Mesendoderm (in vitro differentiated cells): Measurements from ENCODE around the gene SNRNP70.

Source experiments
- DNase-seq: peaks from one replicate; pipeline ENCODE4 v3.0.0; 2013
- H2AK5ac ChIP-seq: 2 replicates; pipeline ENCODE4 v1.6.1; 2013; ENCODE audit warnings: low read length, inconsistent platforms
- H2BK120ac ChIP-seq: 2 replicates; pipeline ENCODE4 v1.6.1; 2013; ENCODE audit warnings: low read depth, mild to moderate bottlenecking, low read length, moderate library complexity, mixed read lengths
- H2BK15ac ChIP-seq: replicated peaks from 2 replicates; pipeline ENCODE4 v1.6.1; 2013; ENCODE audit warnings: low read depth, mild to moderate bottlenecking, moderate library complexity
- H2BK5ac ChIP-seq: 2 replicates; pipeline ENCODE4 v1.6.1; 2013; ENCODE audit warnings: low read length, inconsistent platforms
- H3K18ac ChIP-seq: 2 replicates; pipeline ENCODE4 v1.6.1; 2013; ENCODE audit warnings: mild to moderate bottlenecking, low read length, mixed read lengths
- H3K23ac ChIP-seq: one replicate; pipeline ENCODE4 v1.6.1; 2013; ENCODE audit warnings: low read length
- H3K27ac ChIP-seq: 2 replicates; pipeline ENCODE4 v1.5.1; 2013; ENCODE audit warnings: low read depth, mild to moderate bottlenecking, inconsistent platforms, low read length, moderate library complexity
- H3K27me3 ChIP-seq: 2 replicates; pipeline ENCODE4 v1.6.1; 2013; ENCODE audit warnings: low read length, control low read depth, mild to moderate bottlenecking, inconsistent platforms; ENCODE audit not compliant: insufficient read depth, poor library complexity
- H3K36me3 ChIP-seq: 2 replicates; pipeline ENCODE4 v1.6.1; 2013; ENCODE audit warnings: low read length, inconsistent platforms; ENCODE audit not compliant: control insufficient read depth, insufficient read depth
- H3K4ac ChIP-seq: one replicate; pipeline ENCODE4 v1.6.1; 2013; ENCODE audit warnings: low read depth, mild to moderate bottlenecking, low read length, moderate library complexity
- H3K4me1 ChIP-seq: 2 replicates; pipeline ENCODE4 v1.6.1; 2013; ENCODE audit warnings: low read depth, low read length, inconsistent platforms; ENCODE audit not compliant: control insufficient read depth
- H3K4me2 ChIP-seq: 2 replicates; pipeline ENCODE4 v1.6.1; 2013; ENCODE audit warnings: low read length
- H3K4me3 ChIP-seq: 2 replicates; pipeline ENCODE4 v1.5.1; 2013; ENCODE audit warnings: mild to moderate bottlenecking, low read length
- H3K56ac ChIP-seq: one replicate; pipeline ENCODE4 v1.6.1; 2013; ENCODE audit warnings: low read length
- H3K79me1 ChIP-seq: 2 replicates; pipeline ENCODE4 v1.6.1; 2013; ENCODE audit warnings: low read length, inconsistent platforms
- H3K79me2 ChIP-seq: 2 replicates; pipeline ENCODE4 v1.6.1; 2013; ENCODE audit warnings: mild to moderate bottlenecking, low read length; ENCODE audit not compliant: control insufficient read depth, insufficient read depth
- H3K9ac ChIP-seq: 2 replicates; pipeline ENCODE4 v1.6.1; 2013; ENCODE audit warnings: low read length, inconsistent platforms
- H4K5ac ChIP-seq: one replicate; pipeline ENCODE4 v1.6.1; 2013; ENCODE audit warnings: low read length
- H4K8ac ChIP-seq: one replicate; pipeline ENCODE4 v1.6.1; 2013; ENCODE audit warnings: low read depth, mild to moderate bottlenecking, control low read depth, low read length, moderate library complexity
- WGBS: extraction: QIAGEN DNeasy Blood & Tissue Kit; methylation state at CpG from one replicate; pipeline ENCODE4 v1.1.7; 2013; ENCODE audit warnings: low lambda C conversion rate, missing lambda C conversion rate; ENCODE audit not compliant: insufficient coverage; ENCODE audit errors: extremely low coverage; 5-methylcytosine and 5-hydroxymethylcytosine counted together

SNRNP70 gene

GRCh38 chr19:49136771-49137171, 51.5 kb downstream of the SNRNP70 start:
- no CpG with 5 or more reads among the region's 10 CpGs for WGBS
- no peaks in the 10 kb centered on the region for H3K4me1 ChIP-seq
- H3K4me2 ChIP-seq: no peak overlapping the region
- no peak overlapping the region for H2BK15ac ChIP-seq
- H3K27ac ChIP-seq: no peak overlapping the region
- H3K9ac ChIP-seq: no peak overlapping the region
- DNase-seq: no peak
- H3K23ac ChIP-seq: no peak overlapping the region
- H3K79me1 ChIP-seq: no peaks in the 10 kb centered on the region
- no peak overlapping the region for H3K4me3 ChIP-seq
- H2AK5ac ChIP-seq: no peak overlapping the region
- no peak overlapping the region for H3K18ac ChIP-seq
- H3K79me2 ChIP-seq: no peaks in the 10 kb centered on the region
- H4K8ac ChIP-seq: no peak overlapping the region
- no peak overlapping the region for H3K56ac ChIP-seq
- H2BK5ac ChIP-seq: no peak overlapping the region
- no peak overlapping the region for H4K5ac ChIP-seq
- H3K36me3 ChIP-seq: no peaks in the 10 kb centered on the region
- no peak overlapping the region for H3K4ac ChIP-seq
- H3K27me3 ChIP-seq: no peaks in the 10 kb centered on the region
- H2BK120ac ChIP-seq: no peak overlapping the region

- WGBS: no CpG with 5 or more reads among the region's 7 CpGs
- no peak overlapping the region for H2BK5ac ChIP-seq
- no peaks in the 10 kb centered on the region for H3K4me1 ChIP-seq
- H2BK120ac ChIP-seq: no peak overlapping the region
- no peak for DNase-seq
- H3K79me2 ChIP-seq: no peaks in the 10 kb centered on the region
- no peak overlapping the region for H3K4me3 ChIP-seq
- no peak overlapping the region for H4K8ac ChIP-seq
- H3K27me3 ChIP-seq: no peaks in the 10 kb centered on the region
- no peak overlapping the region for H2BK15ac ChIP-seq
- H2AK5ac ChIP-seq: no peak overlapping the region
- no peak overlapping the region for H3K27ac ChIP-seq
- H3K79me1 ChIP-seq: no peaks in the 10 kb centered on the region
- H3K4ac ChIP-seq: no peak overlapping the region
- no peak overlapping the region for H3K56ac ChIP-seq
- no peak overlapping the region for H3K18ac ChIP-seq
- no peak overlapping the region for H4K5ac ChIP-seq
- H3K4me2 ChIP-seq: no peak overlapping the region
- H3K9ac ChIP-seq: no peak overlapping the region
- H3K23ac ChIP-seq: no peak overlapping the region
- no peaks in the 10 kb centered on the region for H3K36me3 ChIP-seq
These were observed 55.7 kb downstream of the SNRNP70 start for GRCh38 chr19:49140951-49141350.

GRCh38 chr19:49141352-49141751, 56.1 kb downstream of the SNRNP70 start:
- DNase-seq: no peak
- Histone ChIP-seq H2BK15ac (no peak overlapping the region), H2BK120ac (no peak overlapping the region), H3K56ac (no peak overlapping the region), H3K18ac (no peak overlapping the region), H3K79me2 (no peaks in the 10 kb centered on the region), H2AK5ac (no peak overlapping the region), H3K9ac (no peak overlapping the region), H3K4me3 (no peak overlapping the region), H3K79me1 (no peaks in the 10 kb centered on the region), H3K27ac (no peak overlapping the region), H4K8ac (no peak overlapping the region), H3K23ac (no peak overlapping the region), H3K4ac (no peak overlapping the region), H2BK5ac (no peak overlapping the region), H3K4me2 (no peak overlapping the region), H3K27me3 (no peaks in the 10 kb centered on the region), H3K36me3 (no peaks in the 10 kb centered on the region), H3K4me1 (no peaks in the 10 kb centered on the region), H4K5ac (no peak overlapping the region)
- WGBS: 100% methylated on average over 3 of the region's 6 CpGs

- Histone ChIP-seq H3K27ac (no peak overlapping the region), H3K4me1 (no peaks in the 10 kb centered on the region), H3K27me3 (no peaks in the 10 kb centered on the region), H3K18ac (no peak overlapping the region), H4K5ac (no peak overlapping the region), H4K8ac (no peak overlapping the region), H2BK120ac (no peak overlapping the region), H3K36me3 (no peaks in the 10 kb centered on the region), H3K79me1 (no peaks in the 10 kb centered on the region), H3K4ac (no peak overlapping the region), H3K4me3 (peak overlapping the region; percentile 23), H3K56ac (peak overlapping the region; percentile 84), H2AK5ac (no peak overlapping the region), H2BK15ac (no peak overlapping the region), H3K4me2 (peak overlapping the region; percentile 82), H3K23ac (no peak overlapping the region), H3K79me2 (no peaks in the 10 kb centered on the region), H2BK5ac (no peak overlapping the region), H3K9ac (peak overlapping the region; percentile 67)
- no CpG with 5 or more reads among the region's 21 CpGs for WGBS
- peak; percentile 97 for DNase-seq
These were observed 57.6 kb downstream of the SNRNP70 start for GRCh38 chr19:49142866-49143335.

- H2AK5ac ChIP-seq: no peak overlapping the region
- no peak overlapping the region for H2BK5ac ChIP-seq
- no peaks in the 10 kb centered on the region for H3K79me1 ChIP-seq
- H3K27ac ChIP-seq: no peak overlapping the region
- no peak overlapping the region for H3K23ac ChIP-seq
- H3K4me3 ChIP-seq: peak overlapping the region; percentile 26
- peak overlapping the region; percentile 75 for H3K56ac ChIP-seq
- peak overlapping the region; percentile 57 for H3K9ac ChIP-seq
- no peak overlapping the region for H3K4ac ChIP-seq
- peaks cover 5% of the 10 kb centered on the region for H3K4me1 ChIP-seq
- no peak overlapping the region for H2BK15ac ChIP-seq
- no peak overlapping the region for H2BK120ac ChIP-seq
- H3K79me2 ChIP-seq: no peaks in the 10 kb centered on the region
- no peaks in the 10 kb centered on the region for H3K27me3 ChIP-seq
- no CpG with 5 or more reads among the region's 30 CpGs for WGBS
- H4K5ac ChIP-seq: no peak overlapping the region
- H3K4me2 ChIP-seq: peak overlapping the region; percentile 55
- H3K18ac ChIP-seq: no peak overlapping the region
- peak; percentile 98 for DNase-seq
- H4K8ac ChIP-seq: no peak overlapping the region
- H3K36me3 ChIP-seq: no peaks in the 10 kb centered on the region
These were observed 60.5 kb downstream of the SNRNP70 start for GRCh38 chr19:49145573-49146407.
